Femur (tissue), 1 donor: ENCODE data around the gene ANKRD55.
"Not testable (repeated sequence)": the region's sequence is repeated elsewhere in the genome, so short reads cannot be mapped to it uniquely, and the experiment has no call there.

Source experiments
- DNase-seq: peaks from one replicate; pipeline ENCODE4 v3.0.0-alpha.2; 2017

ANKRD55 gene

DNA sequence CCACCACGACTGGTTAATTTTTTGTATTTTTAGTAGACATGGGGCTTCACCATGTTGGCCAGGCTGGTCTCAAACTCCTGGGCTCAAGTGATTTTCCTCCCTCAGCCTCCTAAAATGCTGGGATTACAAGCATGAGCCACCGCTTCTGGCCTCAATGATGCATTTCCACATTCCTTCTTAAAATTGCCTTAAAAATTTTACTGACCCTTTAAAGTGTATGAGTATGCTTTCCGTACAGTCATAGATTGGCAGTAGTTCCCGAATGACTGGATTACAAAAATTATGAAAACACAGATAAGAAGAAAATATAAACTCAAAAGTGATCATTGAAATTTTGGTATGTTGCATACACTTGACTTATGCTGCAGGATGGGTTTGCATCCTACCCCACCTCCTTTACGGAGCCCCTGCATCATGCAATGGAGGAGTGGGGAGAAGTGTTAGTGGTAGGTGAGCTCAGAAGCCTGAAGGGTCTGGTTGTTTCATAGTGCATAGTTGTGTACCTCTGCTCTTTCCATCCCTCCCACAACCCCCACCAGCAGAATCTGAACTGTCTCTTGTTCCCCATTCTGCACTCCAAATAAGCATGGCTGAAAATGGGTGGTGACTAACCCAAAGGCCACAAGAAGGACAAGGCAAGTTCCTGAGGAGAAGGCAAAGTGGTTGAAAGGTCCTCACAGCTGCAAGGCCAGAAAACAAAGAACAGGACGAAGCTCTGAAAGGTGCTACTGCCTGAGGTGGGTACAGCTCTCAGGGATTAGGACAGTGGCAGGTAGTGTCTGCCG is 26.8 kb downstream of the ANKRD55 start:
- no peak for DNase-seq

DNA sequence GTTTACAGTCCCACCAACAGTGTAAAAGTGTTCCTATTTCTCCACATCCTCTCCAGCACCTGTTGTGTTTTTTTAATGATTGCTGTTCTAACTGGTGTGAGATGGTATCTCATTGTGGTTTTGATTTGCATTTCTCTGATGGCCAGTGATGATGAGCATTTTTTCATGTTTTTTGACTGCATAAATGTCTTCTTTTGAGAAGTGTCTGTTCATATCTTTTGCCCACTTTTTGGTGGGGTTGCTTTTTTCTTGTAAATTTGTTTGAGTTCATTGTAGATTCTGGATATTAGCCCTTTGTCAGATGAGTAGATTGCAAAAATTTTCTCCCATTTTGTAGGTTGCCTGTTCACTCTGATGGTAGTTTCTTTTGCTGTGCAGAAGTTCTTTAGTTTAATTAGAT is 29.2 kb downstream of the ANKRD55 start:
- DNase-seq, result not testable (repeated sequence)

DNA sequence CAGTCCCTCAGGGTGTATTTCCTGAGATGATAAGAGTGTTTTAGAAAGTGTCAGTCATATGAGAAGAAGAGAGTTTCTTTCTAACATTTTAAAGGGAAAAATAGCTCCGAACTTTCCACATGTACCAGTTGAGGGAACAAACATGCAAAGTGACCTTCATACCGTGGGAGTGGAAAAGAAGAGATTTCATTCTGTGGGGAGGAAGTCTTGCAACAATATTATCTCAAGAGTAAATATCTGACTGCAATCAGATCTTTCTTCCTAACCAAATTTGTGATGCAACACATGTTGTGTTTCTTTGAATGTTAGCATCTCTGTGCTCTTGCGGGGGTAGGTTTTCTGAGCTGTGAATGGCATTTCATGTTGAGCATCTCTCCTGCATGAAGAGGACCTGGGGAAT is 30.6 kb downstream of the ANKRD55 start:
- DNase-seq, result no peak

GRCh38 chr5:56201762-56202261 is 31.3 kb downstream of the ANKRD55 start:
- DNase-seq, result not testable (repeated sequence)

- DNase-seq, result peak; percentile 58
Measured at GRCh38 chr5:56200971-56201666, 32.0 kb downstream of the ANKRD55 start.

- no peak for DNase-seq
Measured at GRCh38 chr5:56195016-56195415, 38.1 kb downstream of the ANKRD55 start.

- DNase-seq, result no peak
Measured at GRCh38 chr5:56192246-56192645, 40.9 kb downstream of the ANKRD55 start.

DNA sequence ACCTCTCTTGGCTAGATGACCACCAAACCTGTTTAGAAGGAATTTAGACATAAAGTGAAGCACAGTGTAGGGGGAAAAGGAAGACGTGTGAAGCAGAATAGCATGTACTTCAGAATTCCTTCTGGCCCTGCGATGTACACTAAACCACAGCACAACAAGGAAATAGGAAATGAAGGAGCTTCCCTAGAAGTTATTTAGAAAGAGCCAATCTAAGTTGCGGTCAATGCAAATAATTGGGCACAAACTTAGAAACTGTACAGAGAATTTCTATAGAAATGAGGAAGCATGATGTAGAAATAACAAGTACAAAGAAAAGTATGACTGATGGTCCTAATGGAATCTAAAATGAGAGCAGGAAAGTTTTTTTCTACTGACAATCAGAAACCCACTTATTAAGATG is 41.5 kb downstream of the ANKRD55 start:
- DNase-seq, result no peak

DNA sequence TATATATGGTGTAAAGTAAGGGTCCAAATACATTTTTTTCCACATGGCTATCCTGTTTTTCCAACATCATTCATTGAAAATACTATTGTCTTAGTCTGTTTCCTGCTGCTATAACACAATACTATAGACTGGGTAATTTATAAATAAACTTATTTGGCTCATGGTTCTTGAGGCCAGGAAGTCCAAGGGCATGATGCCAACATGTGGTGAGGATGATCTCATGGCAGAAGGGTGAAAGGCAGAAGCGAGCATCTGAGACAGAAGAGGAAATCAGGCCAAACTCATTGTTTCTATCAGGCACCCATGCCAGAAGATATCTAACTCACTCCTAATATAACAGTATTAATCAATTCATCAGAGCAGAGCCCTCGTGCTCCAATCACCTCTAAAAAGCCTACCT is 42.6 kb downstream of the ANKRD55 start:
- no peak for DNase-seq

DNA sequence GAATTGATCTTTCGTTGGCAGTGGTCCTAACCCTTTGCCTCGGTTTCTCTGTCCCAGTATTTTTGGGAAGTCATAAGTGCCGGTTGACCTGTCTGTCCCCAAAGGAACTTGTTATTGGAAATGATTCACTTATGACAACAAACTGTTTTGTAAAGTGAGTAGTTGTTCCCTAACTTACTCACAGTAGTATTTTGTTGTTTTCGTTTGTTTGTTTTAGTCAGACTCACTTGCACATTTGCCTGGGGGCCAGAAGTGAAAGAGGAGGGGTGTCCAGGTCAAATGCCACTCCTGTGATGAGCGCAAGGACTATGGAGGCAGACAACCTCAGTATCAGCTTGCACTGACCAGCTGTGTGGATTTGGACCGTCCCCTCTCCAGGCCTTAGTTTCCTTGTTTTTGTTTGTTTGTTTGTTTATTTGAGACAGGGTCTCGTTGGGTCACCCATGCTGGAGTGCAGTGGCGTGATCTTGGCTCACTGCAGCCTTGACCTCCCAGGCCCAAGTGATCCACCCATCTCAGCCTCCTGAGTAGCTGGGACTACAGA is 47.3 kb downstream of the ANKRD55 start:
- DNase-seq, result no peak

GRCh38 chr5:56183506-56183905 is 49.6 kb downstream of the ANKRD55 start:
- DNase-seq, result no peak

DNA sequence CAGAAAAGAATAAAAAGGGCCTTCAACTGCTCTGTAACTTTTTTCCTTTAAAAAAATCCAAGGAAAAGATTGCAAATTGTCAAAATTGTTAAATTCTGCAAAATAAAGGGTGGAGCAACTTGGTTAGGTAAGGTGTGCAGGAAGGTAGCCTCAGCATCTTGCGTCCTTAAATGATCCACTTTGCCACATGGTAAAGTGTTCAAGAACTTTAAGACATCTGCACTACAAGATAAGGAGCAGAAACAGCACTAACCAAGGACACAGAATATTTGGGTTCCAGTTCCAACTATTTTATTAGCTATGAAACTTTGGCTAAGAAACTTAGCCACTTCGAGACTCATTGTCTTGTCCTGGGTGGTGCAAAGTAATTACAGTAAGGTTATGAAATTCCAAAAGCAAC is 53.7 kb downstream of the ANKRD55 start:
- no peak for DNase-seq

- DNase-seq, result no peak
Measured at GRCh38 chr5:56178823-56179222, 54.3 kb downstream of the ANKRD55 start.

- no peak for DNase-seq
Measured at GRCh38 chr5:56176871-56177533, 56.1 kb downstream of the ANKRD55 start.

DNA sequence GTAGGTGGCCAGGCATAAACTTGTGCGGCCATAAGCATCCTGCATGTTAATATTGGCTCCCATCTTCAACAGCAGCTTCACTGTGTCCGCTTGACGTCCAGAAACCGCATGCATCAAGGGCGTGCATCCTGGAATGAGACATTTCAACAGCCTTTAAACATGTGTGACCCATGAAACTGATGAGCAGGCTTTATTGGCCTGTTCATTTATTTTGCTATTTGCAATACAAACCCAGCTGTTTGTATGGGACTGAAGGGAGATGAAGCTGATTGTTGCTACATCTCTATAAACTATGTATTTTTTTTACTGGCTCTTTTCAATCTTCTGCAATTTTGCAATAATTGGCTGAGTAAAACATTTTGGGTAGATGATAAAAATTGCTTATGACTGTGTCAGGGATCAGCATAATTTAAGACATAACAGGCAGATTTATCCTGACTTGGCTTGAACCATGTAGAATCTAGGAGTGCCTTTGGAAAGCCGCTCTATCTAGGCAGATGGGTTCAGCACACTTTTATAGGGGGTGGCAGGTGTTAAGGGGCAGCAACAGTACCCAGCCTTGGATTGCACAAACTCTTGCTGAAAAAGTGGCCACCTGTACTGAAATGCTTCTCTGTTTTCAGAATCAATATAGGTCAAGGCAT is 56.9 kb downstream of the ANKRD55 start:
- DNase-seq, result peak; percentile 60

GRCh38 chr5:56175488-56175887 is 57.6 kb downstream of the ANKRD55 start:
- DNase-seq, result no peak

DNA sequence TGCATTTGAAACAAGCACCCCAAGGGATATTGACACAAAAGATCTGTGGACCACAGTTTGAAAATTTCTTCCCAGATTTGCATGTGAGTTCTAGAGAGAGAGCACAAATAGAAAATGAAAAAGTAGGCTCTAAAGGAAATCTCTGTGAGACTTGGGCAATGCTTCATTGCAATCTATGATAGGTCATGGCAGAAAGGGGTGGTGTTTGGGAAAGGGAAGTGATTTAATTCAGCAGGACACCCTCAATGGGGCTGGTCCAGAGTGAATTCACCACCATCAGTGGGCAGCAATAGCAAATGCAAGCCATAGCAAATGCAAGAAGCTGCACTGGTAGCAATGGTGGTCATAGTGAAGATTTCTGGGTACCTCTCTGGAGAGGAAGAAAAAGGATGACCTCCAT is 58.1 kb downstream of the ANKRD55 start:
- DNase-seq, result no peak

GRCh38 chr5:56172241-56172640 is 60.9 kb downstream of the ANKRD55 start:
- DNase-seq, result no peak

DNA sequence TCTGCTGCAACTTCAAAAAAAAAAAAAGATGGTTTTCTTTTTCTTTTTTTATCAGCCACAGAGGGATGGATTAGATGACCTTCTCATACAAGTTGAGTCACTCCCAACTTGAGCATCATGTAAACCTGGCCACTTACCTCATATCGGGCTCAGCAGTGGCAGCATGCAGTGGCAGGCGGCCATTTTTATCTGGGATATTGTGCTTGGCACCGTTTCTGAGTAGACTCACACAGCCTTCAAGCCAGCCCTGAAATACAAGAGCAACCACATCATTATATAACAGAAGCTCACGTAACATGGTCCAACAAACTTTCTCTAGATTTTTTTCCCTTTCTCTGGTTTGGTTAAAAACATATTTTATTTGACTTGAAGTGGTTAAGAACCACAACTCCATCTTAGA is 62.6 kb downstream of the ANKRD55 start:
- DNase-seq, result peak; percentile 49

DNA sequence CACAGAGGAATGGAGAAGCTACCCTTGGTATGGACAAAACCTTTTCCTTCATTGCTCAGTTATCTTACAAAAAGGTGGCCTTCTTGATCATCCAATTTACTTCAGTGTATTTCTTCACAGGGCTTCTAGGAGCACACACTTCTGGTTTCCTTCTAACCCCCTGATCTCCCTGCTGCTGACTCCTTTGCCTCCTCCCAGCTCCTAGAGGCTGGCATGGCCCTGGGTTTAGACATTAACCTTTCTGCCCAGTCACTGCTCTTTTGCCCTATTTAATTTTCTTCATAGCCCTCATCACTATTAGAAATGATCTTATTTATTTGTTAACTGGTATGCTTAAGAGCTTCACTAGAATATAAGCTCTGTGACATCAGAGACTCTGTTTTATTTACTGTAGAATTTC is 63.2 kb downstream of the ANKRD55 start:
- DNase-seq, result no peak

DNA sequence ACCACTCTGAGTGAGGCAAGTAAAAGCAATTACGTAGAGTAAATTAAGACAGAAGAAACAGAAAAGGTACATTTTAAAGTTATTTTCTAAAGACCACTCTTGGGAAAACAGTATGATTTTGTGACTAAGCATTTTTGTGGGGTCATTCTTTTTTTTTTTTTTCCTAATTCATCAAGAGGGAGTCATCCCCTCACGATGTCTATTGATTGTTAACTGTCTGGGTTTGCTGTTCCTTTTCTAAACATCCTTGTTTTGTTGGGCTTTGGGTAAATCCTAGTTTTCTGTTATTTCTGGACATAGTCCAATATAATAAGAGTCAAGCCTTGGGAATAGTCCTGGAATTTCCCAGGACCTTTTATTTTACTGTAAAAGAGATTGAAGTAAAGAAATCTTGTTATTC is 63.8 kb downstream of the ANKRD55 start:
- DNase-seq, result no peak

DNA sequence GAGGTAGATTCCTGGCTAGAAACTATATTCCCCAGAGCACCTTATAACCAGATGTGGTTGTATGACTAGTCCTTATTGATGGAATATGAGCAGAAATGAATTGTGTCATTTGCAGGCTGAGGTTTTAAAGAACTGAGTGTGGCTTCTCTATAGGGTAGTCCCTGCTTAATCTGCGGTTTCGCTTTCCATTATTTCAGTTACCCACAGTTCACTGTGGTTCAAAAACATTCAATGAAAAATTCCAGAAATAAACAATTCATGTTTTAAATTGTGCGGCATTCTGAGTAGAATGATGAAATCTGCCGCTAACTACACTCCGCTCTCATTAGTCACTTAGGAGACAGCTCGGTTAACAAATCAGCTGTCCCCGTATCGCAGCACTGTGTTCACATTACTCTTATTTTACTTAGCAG is 65.1 kb downstream of the ANKRD55 start:
- no peak for DNase-seq

- DNase-seq, result no peak
Measured at GRCh38 chr5:56167519-56167918, 65.6 kb downstream of the ANKRD55 start.
